Measurements from ENCODE around the gene OR2T35.
"Not testable (repeated sequence)": the region's sequence is repeated elsewhere in the genome, so short reads cannot be mapped to it uniquely, and the experiment has no call there.

The OR2T35 gene, protein sequence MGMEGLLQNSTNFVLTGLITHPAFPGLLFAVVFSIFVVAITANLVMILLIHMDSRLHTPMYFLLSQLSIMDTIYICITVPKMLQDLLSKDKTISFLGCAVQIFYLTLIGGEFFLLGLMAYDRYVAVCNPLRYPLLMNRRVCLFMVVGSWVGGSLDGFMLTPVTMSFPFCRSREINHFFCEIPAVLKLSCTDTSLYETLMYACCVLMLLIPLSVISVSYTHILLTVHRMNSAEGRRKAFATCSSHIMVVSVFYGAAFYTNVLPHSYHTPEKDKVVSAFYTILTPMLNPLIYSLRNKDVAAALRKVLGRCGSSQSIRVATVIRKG

DNA sequence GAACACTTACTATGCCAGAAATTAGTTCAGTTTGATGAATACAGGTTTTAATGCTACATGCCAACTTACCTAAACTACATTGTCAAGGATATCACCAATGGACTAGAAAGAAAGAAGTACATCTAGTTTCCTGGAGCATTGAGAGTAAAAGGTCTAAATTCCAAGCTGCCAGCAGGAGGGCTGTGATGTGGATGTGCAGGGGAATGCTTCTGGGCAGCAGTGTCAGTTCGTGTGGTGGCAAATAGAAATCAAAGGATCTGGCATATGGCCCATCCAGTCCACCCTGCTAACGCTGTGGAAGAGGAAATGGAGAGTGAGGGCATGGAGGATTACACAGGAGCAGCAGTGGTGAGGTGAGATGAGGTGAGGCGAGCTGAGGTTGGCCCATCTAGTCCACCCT, at the start of gene OR2T35:
TSS of gene OR2T35 (minus strand) at position 101 of the 400 bp plus-strand sequence. CDS start 6,020 bp downstream, outside the sequence.
- not testable (repeated sequence) for DNase-seq (ENCODE audit: low spot score)

DNA sequence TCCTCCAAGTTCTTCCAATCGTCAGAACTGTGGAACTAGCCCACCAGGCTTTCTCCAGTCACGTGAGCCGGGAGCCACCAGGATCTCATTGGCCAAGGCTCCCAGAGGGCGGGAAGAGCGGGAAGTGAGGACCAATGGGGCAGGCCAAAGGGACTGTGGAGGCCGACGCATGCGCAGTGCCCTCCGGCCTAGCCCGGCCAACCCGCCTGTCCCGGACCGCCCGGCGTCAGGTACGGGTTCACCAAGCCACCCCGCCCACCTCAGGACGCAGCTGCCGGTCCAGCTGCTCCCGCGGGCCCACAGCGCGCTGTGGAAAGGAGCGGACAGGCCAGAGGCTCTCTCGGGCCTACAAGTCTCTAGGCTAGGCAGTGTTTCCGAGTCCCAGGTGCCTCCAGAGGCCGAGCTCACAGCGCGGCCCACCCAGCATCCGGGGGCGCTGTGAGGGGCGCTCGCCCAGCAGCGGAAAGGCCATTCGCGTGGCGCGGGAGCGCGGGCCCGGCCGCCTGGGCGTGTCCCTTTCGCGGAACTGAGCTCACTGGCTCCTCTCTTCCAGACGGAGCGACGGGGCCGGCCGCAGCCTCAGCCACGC, 46.6 kb upstream of the OR2T35 start:
- no peak for DNase-seq (ENCODE audit: low spot score)

DNA sequence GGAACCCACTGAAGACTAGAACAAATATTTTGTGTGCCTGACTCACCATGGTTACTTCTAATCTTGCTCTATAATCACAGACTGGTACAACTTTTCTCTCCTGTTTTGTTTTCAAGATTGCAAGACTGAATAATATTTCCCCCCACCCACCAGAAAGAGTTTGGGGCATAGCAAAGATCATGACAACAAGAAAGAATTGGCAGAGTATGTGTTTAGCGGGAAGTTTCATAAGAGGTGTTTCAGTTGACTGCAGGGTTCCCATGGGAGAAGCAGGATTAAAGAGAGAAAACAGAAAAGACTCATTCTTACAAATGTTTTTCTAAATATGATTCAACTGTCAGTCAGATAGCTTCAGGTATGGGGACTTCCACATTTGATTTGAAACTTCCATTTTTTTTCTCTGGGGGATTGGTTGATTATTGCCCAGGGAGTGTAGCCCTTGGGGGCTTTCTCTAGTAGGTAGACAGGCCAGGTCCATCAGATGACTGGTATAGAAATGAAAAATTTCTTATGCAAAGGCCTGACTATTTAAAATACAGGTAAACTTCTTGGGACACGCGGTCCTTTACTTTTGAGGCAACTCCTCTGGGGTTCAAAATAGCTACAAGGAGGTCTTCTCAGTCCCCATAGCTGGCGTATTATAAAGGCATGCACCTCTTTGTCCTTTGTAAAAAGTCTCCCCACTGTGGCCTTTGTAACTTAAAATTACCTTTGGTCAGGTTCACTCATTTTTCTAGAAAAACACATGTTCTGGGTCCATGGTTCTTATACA, 43.6 kb upstream of the OR2T35 start:
- no peak for DNase-seq (ENCODE audit: low spot score)

DNA sequence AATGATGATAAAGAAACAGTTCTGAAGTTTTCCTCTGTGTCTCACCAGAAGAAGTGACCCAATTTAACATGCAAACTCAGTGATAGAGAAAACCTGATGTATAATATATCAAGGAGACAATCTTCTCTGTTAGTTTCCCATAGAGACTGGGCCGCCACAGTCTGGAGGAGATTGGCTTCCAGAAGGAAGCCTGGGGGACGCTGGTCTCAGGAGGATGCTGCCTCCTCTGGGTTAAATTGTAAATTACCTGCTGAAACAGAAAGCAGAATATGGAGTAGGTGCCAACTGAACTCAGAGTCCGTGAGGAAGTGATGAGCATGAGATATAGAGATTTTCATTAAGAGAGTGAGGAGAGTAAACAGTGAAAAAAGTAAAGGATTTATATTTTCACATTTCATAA, 41.7 kb upstream of the OR2T35 start:
- no peak for DNase-seq (ENCODE audit: low spot score)

DNA sequence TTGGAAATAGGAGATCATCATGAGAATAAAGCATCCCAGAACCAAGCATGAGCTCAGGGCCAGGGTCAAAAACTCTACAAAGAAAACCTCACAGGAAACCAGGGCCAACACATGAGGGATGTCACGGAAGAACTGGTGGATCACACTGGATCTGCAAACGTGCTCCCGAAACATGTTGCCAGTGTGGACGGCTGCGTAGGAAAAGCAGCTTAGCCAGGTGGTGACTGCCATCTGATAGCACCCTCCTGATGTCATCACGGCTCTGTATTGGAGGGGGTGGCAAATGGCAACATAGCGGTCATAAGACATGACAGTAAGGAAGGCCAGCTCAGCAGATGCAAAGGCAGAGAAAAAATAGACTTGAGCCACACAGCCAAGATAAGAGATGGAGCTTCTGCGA, 36.6 kb upstream of the OR2T35 start:
- no peak for DNase-seq (ENCODE audit: low spot score)

DNA sequence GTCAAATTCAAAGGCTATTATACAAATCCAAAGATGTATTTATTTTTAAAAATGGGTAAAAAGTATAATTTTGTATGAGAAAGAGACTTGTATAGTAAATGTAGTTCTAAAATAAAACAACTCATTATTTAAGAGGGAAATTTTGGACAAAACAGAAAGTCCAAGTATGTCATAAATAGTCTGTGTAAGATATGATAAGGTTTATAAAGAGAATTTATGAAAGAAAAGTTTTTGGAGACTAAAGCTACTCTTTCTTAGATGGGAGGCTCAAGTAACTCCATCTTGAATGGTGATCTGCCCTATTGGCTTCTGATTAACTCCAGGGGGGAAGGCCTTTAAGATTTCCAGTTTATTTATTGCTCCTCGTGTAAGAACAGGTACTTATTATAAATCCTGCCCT, 24.9 kb upstream of the OR2T35 start:
- DNase-seq (ENCODE audit: low spot score), result no peak

DNA sequence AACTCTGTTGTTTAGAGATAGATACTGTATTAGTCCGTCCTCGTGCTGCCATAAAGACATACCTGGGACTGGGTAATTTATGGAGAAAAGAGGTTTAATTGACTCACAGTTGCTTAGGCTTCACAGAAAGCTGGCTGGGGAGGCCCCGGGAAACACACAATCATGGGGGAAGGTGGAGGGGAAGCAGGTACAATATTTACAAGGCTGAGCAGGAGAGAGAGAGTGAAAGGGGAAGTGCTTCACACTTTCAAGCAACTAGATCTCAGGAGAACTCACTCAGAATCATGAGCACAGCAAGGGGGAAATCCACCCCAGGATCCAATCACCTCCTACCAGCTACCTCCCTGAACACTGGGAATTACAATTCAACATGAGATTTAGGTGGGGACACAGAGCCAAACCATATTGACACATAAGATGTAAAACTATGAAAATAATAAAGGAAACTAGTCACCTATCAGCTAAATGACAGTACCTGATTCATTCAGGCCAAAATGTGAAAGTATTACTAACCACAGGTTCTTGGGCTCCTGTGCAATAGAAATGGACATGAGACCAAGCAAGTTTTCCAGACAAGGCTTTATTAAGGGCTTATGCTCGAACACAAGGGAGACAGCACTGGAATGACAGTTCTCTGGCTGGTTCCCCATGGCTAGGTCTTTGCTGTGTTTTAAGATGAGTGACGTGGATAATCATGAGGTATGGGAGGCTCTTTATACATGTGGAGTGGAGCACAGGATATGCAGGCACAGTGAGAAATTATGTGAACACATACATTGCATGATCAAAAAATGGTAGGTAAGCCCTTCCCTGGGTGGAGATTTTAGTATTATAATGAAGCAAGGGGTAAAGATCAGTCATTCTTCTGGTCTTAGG, 18.6 kb upstream of the OR2T35 start:
- not testable (repeated sequence) for DNase-seq (ENCODE audit: low spot score)

DNA sequence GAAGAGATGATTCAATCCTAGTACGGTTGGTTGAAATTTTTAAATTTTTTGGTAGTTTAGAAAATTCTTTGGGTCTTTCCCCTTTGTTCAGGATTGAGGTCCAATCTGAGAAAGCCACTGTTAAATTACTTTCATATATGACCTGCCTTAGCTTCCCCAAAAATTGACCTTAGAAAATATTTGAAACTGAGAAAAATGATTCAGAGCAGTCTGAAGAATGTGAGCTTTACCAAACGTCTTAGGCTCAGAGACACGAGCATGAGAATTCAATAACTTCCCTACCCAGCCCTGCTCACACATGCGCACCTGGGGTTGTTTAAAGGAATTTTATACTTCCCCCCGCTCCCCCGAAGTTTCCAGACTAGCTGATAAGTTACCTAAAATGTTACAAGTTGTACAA, 11.7 kb upstream of the OR2T35 start:
- DNase-seq (ENCODE audit: low spot score), result not testable (repeated sequence)

DNA sequence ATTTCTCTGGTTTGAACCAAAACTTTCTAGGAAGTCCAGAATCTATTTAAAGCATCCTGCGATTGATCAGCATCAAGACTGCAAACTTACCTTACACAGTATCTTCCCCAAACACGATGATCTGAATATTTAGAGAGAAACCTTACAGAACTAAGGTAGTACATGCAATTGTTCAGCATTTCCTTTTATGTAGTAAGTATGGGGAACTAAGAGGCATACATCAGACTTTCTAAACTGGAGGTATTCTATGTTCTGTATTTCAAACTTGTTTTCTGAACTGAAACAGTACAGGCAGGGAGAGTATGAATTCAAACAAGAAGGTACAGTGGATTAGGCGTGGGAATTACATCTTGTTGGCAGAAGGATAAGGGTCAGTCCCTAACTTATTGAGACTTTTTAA, 10.3 kb upstream of the OR2T35 start, which contains the start of gene OR2T27:
TSS of gene OR2T27 (minus strand) at position 175 of the 400 bp plus-strand sequence. CDS start 4,644 bp downstream, outside the sequence.
- DNase-seq (ENCODE audit: low spot score), result not testable (repeated sequence)

DNA sequence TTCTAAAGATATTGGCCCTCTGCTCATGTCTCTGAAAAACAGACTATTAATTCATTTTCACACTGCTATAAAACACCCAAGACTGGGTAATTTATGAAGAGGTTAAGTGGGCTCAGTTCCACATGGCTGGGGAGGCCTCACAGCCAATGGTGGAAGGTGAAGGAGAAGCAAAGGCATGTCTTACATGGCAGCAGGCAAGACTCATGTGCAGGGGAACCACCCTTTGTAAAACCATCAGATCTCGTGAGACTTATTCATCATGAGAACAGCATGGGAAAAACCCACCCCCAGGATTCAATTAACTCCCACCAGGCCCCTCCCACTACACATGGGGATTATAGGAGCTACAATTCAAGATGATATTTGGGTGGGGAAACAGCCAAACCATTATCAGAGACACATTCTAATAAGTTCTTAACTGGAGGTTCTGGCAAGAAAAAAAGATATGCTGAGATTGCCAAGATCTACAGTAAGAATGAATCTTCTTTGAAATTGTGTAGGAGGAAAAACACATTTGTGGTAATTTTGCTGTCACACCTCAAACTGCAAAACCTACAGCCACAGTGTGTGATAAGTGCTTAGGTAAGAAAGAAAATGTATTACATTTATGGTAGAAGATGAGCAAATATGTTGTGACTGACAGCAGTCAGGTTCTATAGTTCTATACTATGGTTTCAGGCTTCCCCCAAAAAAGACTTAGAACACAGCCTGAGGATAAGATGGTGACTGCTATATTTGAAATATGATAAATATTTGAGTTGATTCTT, 3.9 kb upstream of the OR2T35 start:
- DNase-seq (ENCODE audit: low spot score), result not testable (repeated sequence)

DNA sequence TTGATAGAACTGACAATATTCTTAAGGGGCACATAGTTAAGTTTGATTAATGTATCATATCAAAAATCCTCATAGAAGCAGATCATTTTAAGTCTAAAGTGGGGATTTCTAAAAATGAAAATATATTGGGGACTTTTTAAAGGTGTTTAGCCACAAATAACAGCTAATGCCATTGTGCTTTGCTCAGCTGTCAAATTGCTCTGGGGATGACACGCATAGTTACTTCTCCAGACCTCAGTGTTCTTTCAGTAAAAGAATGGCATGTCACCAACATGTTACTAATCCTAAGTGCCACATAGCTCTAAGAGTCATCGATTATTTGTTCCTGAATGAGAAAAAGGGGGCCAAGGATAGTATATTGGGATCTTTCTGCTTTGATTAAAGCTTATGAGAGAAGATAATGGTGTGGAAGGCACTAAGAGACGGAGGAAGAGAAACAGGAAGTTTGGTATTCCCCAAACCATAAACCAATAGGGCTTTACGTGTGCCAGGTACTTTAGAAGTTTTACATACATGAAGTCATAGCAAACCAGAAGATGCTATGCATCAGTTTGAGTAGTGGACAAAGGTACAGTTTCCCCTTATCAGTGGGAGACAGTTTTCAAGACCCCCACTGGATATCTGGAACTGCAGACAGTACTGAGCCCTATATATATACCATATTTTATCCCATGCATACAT, 2.0 kb downstream of the OR2T35 start:
- not testable (repeated sequence) for DNase-seq (ENCODE audit: low spot score)

DNA sequence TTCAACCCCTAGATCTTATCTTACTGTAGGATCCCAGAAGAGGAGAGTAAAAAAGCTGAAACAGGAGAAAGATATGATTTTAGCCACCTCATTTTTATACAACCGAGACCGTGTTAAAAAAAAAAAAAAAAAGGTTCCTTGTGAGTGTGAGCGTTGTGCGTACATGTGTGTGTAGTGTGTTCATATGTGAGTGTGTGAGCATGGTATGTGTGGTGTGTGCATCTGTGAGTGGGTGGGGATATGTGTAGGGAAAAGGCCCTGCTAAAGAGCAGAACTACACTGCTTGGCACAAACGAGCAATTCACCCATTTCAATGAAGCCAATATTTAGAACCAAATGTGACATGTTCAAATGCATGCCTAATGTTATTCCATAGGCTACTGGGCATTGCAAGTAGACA, 3.5 kb downstream of the OR2T35 start:
- not testable (repeated sequence) for DNase-seq (ENCODE audit: low spot score)

DNA sequence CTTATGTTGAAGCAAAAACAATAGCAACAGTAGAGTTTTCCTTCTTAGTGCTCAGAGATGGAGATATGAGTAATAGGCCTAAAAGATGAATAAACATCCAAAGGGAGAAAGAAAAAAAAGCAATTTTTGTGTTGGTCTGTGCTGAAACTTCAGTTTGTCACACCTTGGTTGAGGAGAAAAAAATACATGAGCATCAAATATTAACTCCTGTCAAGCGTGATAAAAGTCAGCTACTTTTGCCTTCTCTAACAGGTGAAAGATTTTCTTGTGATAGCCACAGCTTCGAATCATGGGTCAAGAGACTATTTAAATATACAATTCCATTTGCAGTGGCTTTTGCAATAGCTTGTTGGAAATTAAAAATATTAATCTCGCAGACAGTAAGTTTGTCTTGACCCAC, 4.2 kb downstream of the OR2T35 start:
- not testable (repeated sequence) for DNase-seq (ENCODE audit: low spot score)

DNA sequence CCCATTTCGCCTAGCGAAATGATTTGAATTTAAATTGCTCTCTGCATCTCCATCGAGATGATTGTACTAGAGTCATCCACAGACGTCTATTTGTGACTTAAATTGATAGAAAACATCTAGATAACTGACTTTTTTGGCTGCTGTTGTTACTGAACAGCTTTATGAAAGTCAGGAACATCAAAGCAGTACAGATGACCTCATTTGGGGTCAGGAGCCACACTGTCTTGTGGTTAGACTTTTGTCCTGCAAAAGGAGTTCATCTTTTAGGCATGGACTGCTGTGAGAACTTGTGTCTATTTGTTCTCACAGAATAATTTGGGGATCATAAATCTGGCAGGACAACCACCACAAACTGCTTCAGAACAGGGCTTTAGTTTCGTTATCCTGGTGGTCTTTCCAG, 5.4 kb downstream of the OR2T35 start:
- not testable (repeated sequence) for DNase-seq (ENCODE audit: low spot score)

DNA sequence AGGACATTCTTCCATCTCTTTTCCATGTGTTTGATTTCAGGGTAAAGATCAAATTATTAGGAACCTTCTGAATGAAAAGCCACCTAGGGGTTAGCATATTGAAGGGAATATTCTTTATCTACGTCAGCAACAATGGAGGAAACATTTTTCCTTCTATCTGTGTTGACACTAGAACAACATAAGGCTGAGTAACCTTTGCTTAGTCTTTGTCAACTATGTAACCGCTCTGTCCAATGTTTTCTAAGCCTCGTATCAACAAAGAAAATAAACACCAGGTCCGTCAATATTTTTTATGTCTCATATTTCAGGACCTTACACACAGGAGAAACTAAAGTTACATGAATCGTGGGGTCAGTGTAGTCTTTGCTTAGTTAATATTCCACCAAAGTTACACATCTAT, 8.5 kb downstream of the OR2T35 start:
- not testable (repeated sequence) for DNase-seq (ENCODE audit: low spot score)

DNA sequence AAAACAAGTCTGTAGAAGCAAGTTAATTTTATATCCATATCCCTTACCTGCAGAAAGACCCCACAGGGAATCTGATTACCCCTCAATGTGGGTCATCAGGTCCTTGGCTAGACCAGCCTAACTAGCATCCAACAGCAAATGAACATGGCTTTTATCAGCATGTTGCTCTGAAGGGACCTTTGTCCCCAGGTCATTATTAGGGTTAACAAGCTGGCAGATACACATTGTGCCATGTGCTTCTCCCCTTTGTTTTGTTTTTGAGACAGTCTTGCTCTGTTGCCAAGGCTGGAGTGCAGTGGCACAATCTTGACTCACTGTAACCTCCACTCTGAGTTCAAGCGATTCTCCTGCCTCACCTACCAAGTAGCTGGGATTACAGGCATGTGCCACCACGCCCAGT, 10.1 kb downstream of the OR2T35 start, which contains the start of gene OR2T11:
TSS of gene OR2T11 (minus strand) at position 101 of the 400 bp plus-strand sequence. CDS start 7,963 bp downstream, outside the sequence.
- DNase-seq (ENCODE audit: low spot score), result not testable (repeated sequence)

DNA sequence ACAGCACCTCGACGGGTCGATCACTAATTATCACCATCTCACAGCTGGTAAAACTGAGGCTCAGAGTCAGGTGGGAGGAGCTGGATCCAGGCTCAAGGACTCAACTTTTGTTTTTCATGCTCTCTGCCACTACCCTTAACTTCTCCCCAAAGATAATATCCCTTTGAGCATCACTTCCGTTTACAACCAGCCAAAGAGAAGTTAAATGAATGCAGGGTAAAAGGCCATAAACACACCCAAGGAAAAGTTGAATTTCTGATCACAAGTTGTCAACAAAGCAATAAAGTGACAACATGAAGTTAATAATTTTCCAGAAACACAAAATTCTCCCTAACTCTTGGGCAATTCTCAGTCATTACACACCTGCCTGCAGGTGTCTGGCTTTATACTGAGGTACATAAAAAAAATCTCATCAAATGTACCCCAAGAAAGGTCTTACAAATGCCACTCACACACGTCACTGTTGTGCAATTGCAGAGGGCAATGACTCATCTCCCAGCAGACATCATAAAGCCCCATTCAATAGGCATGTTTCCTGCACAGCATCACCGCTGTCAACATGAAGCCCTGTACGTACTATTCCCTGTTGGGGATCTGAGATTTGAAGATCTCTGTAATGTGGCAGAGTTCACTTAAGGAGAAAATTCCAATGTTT, 13.6 kb downstream of the OR2T35 start:
- no peak for DNase-seq (ENCODE audit: low spot score)

DNA sequence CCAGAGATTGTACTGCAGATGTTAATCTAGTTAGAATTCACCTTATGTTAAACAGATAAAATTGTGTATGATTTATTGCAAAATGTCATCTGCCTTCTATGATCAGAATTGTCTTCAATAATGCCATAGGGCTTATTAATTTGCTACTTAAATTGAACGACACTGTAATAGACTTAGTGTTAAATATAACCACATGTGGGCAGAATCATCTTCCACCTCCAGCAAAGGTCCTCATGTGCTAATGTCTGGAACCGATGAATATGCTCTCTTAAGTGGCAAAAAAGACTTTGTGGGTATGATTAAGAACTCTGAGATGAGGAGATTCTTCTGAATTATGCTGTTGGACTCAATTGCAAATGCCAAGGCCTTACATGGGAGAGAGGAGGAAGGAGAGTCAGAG, 14.5 kb downstream of the OR2T35 start:
- DNase-seq (ENCODE audit: low spot score), result no peak

DNA sequence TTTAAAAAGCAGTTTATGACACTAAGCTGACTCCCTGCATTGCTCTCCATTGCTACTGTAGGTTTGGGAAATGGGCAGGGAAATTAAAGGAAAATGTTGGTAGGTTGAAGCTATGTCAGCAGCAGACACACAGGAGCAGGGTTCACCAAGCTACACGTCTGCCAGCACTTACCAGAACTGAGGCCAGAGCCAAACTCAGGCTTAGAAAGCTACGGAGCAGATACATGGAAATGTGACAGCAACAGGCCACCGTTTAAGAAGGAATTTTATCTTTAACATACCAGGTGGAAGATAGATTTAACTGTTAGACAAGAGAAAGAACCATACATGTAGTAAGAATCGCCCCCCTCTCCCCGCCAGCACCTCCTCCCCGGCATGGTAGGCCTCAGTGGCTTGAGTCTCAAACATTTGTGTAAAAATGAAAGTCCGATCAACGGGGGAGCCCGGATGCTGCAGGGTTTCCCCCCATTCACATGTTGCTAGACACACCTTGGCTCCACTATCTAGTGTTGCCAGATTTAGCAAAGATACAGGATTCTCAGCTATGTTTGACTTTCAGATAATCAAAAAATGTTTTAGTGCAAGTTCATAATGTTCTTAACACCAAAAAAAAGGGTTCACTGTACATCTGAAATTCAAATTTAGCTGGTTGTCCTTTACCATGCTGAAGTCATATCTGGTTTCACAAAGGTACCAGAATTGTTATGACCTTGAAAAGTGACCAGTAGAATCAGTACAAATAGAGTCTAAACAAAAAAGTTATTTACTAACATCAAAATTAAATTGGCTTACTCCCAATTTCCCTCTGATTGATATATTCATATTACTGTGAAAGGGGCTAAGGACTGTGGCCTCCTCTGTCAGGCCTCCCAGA, 16.9 kb downstream of the OR2T35 start:
- DNase-seq (ENCODE audit: low spot score), result no peak

All from HuH-7 (cell line).